ENCODE measurements around the gene ACADS.

Gene ACADS

GRCh38 chr12:120700886-120701285 lies 24.7 kb upstream of the ACADS start:
- in situ Hi-C loops (cut with MboI; ENCODE audit: low sequenced_read_pairs) = no loop called here

GRCh38 chr12:120702637-120703036 lies 23.0 kb upstream of the ACADS start:
- in situ Hi-C loops (cut with MboI; ENCODE audit: low sequenced_read_pairs) = no loop called here

- in situ Hi-C loops (cut with MboI; ENCODE audit: low sequenced_read_pairs) = no loop called here
Measured at GRCh38 chr12:120703311-120703942, 22.2 kb upstream of the ACADS start.

GRCh38 chr12:120705618-120706017 lies 20.0 kb upstream of the ACADS start:
- in situ Hi-C loops (cut with MboI; ENCODE audit: low sequenced_read_pairs) = no loop called here

- in situ Hi-C loops (cut with MboI; ENCODE audit: low sequenced_read_pairs) = no loop called here
Measured at GRCh38 chr12:120706029-120706428, 19.6 kb upstream of the ACADS start.

- in situ Hi-C loops (cut with MboI; ENCODE audit: low sequenced_read_pairs) = no loop called here
Measured at GRCh38 chr12:120708651-120709050, 17.0 kb upstream of the ACADS start.

- in situ Hi-C loops (cut with MboI; ENCODE audit: low sequenced_read_pairs) = loop anchor here (10.0 kb wide), 1 partner anchor 125 kb away; the partner anchor contains the start of gene POP5
Measured at GRCh38 chr12:120710031-120710804, 15.4 kb upstream of the ACADS start, which contains the start of gene UNC119B. UNC119B (plus strand) TSS chr12:120710458; CDS start chr12:120710475, 17 bp downstream.

- in situ Hi-C loops (cut with MboI; ENCODE audit: low sequenced_read_pairs) = loop anchor here (10.0 kb wide), 1 partner anchor 126 kb away; the partner anchor contains the start of gene POP5
Measured at GRCh38 chr12:120710805-120711296, 14.8 kb upstream of the ACADS start.

GRCh38 chr12:120711411-120711810 lies 14.2 kb upstream of the ACADS start:
- in situ Hi-C loops (cut with MboI; ENCODE audit: low sequenced_read_pairs) = loop anchor here (10.0 kb wide), 1 partner anchor 127 kb away; the partner anchor contains the start of gene POP5

GRCh38 chr12:120712610-120713009 lies 13.0 kb upstream of the ACADS start:
- in situ Hi-C loops (cut with MboI; ENCODE audit: low sequenced_read_pairs) = loop anchor here (10.0 kb wide), 1 partner anchor 128 kb away; the partner anchor contains the start of gene POP5

GRCh38 chr12:120713861-120714482 lies 11.7 kb upstream of the ACADS start:
- in situ Hi-C loops (cut with MboI; ENCODE audit: low sequenced_read_pairs) = loop anchor here (10.0 kb wide), 1 partner anchor 129 kb away; the partner anchor contains the start of gene POP5

- in situ Hi-C loops (cut with MboI; ENCODE audit: low sequenced_read_pairs) = loop anchor here (10.0 kb wide), 1 partner anchor 133 kb away; the partner anchor contains the start of gene POP5
Measured at GRCh38 chr12:120718055-120718454, 7.6 kb upstream of the ACADS start.

- in situ Hi-C loops (cut with MboI; ENCODE audit: low sequenced_read_pairs) = loop anchor here (10.0 kb wide), 1 partner anchor 134 kb away; the partner anchor contains the start of gene POP5
Measured at GRCh38 chr12:120719072-120719471, 6.6 kb upstream of the ACADS start.

GRCh38 chr12:120719496-120720233 lies 6.0 kb upstream of the ACADS start:
- in situ Hi-C loops (cut with MboI; ENCODE audit: low sequenced_read_pairs) = loop anchor here (10.0 kb wide), 1 partner anchor 135 kb away; the partner anchor contains the start of gene POP5

- in situ Hi-C loops (cut with MboI; ENCODE audit: low sequenced_read_pairs) = no loop called here
Measured at GRCh38 chr12:120720234-120720986, 5.2 kb upstream of the ACADS start.

- in situ Hi-C loops (cut with MboI; ENCODE audit: low sequenced_read_pairs) = no loop called here
Measured at GRCh38 chr12:120720987-120721801, 4.4 kb upstream of the ACADS start.

GRCh38 chr12:120721866-120722265 lies 3.8 kb upstream of the ACADS start:
- in situ Hi-C loops (cut with MboI; ENCODE audit: low sequenced_read_pairs) = no loop called here

GRCh38 chr12:120722784-120723183 lies 2.8 kb upstream of the ACADS start:
- in situ Hi-C loops (cut with MboI; ENCODE audit: low sequenced_read_pairs) = no loop called here

- in situ Hi-C loops (cut with MboI; ENCODE audit: low sequenced_read_pairs) = no loop called here
Measured at GRCh38 chr12:120724720-120725119, 906 bp upstream of the ACADS start.

Measured in HL-60/S4 treated with retinoic acid at 250 ng/mL for 4 days and 3 days (cell line).